ENCODE measurements around the gene CHCHD10.
A peak's percentile ranks its signal among the peaks of the same experiment; 100 is the strongest.
"Not testable (repeated sequence)": the region's sequence is repeated elsewhere in the genome, so short reads cannot be mapped to it uniquely, and the experiment has no call there.

Gene CHCHD10

GRCh38 chr22:23744001-23744400 lies 23.8 kb downstream of the CHCHD10 start:
- no peak for DNase-seq

- no peak for DNase-seq
These were observed 24.5 kb downstream of the CHCHD10 start for GRCh38 chr22:23743303-23743705.

GRCh38 chr22:23742505-23743264 lies 25.1 kb downstream of the CHCHD10 start:
- no peak for DNase-seq

GRCh38 chr22:23737696-23738095 lies 30.1 kb downstream of the CHCHD10 start:
- no peak for DNase-seq

GRCh38 chr22:23728108-23728507 lies 39.7 kb downstream of the CHCHD10 start:
- DNase-seq: not testable (repeated sequence)

- DNase-seq: no peak
These were observed 45.0 kb downstream of the CHCHD10 start for GRCh38 chr22:23722724-23723123.

- DNase-seq: no peak
These were observed 45.6 kb downstream of the CHCHD10 start for GRCh38 chr22:23722160-23722559.

- DNase-seq: no peak
These were observed 46.9 kb downstream of the CHCHD10 start for GRCh38 chr22:23720855-23721254.

GRCh38 chr22:23718371-23719165 lies 49.2 kb downstream of the CHCHD10 start:
- DNase-seq: no peak

GRCh38 chr22:23716811-23717801 lies 50.7 kb downstream of the CHCHD10 start:
- DNase-seq: peak; percentile 85

Measured in fibroblast of upper back skin (primary cell).